HG03060 (cell line): Measurements from ENCODE around the gene DYNLT5.
"Not testable (repeated sequence)": the region's sequence is repeated elsewhere in the genome, so short reads cannot be mapped to it uniquely, and the experiment has no call there.

Experiments used
- ATAC-seq: cut with Tn5 transposase; IDR thresholded peaks from one replicate; pipeline ENCODE4 v1.9.1; 2021; ENCODE audit warnings: low read depth, moderate number of reproducible peaks; ENCODE audit not compliant: unreplicated experiment

The DYNLT5 gene

GRCh38 chr1:66785800-66786199 is 33.5 kb downstream of the DYNLT5 start:
- ATAC-seq = not testable (repeated sequence)

DNA sequence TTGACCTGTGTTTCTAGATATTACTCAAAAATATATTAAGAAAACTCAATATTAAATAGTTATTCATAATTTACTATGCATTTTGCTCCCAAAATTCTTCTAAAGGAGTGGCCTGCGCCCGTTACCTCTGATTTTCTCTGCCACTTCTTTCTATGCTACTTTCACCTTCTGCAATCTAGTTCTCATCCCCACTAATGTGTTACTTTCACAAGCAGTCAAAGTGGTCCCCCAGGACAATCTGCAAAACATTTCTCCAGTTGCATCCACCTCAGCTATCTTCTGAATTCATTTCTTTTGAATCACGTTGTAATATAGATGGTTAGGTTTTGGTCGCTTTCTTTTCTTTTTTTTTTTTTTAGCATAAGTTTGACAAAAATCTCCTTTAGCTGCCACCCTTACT is 35.4 kb downstream of the DYNLT5 start:
- peak; percentile 41 for ATAC-seq

- peak; percentile 73 for ATAC-seq
Measured at GRCh38 chr1:66788231-66788939, 36.1 kb downstream of the DYNLT5 start.

DNA sequence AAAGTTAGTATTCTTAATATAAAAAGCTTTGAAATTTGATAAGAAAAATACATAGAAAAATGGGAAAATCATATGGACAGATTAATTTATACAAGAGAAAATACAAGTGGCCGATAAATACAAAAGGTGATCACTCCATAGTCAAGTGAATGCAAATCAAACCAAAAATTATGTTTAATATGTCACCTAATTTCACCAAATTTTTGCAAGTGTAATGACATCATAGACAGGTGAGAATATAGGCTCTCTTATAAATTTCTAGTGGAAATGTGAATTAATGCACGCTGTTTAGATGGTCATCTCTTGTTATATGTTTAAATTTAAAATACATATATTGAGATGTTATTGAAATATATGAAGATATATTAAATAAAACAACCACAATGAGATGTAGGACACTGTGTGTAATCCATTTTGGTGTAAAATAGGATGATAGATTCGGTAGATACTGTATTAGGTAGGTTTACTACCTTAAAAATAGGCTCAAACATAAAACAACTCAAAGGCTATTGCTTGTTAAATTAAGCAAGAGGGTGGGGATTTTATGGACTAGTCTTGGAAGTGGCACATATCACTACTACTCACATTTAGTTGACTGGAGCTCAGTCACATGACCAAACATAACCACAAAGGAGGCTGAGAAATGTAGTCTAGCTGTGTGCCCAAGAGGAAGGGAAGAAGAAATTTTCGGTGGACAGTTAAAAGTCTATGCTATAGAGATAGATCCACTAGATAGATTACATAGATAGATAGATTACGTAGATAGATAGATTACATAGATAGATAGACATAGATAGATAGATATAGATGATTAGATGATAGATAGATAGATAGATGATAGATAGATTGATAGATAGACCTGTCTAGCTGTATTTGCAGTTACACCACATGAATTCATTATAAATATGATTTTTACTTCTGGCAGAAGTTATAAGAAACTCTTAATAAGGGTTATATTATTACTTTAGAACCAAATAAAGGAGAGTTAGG is 39.7 kb downstream of the DYNLT5 start:
- no peak for ATAC-seq

- ATAC-seq = not testable (repeated sequence)
Measured at GRCh38 chr1:66795839-66796238, 43.6 kb downstream of the DYNLT5 start.

- no peak for ATAC-seq
Measured at GRCh38 chr1:66809245-66809644, 57.0 kb downstream of the DYNLT5 start.

GRCh38 chr1:66809736-66810326 is 57.6 kb downstream of the DYNLT5 start:
- no peak for ATAC-seq

GRCh38 chr1:66824771-66825170 is 72.5 kb downstream of the DYNLT5 start:
- ATAC-seq = no peak
